Effector memory CD4-positive, alpha-beta T cell (primary cell): ENCODE measurements around the gene CT47A1.
"Not testable (repeated sequence)": the region's sequence is repeated elsewhere in the genome, so short reads cannot be mapped to it uniquely, and the experiment has no call there.

Experiments used
- DNase-seq, 3 donors: peaks; one replicate each; pipeline ENCODE4 v3.0.0-alpha.2; 2020
- H3K27ac ChIP-seq: 2 replicates; pipeline ENCODE4 v1.7.0; 2013; ENCODE audit warnings: mild to moderate bottlenecking, low read length, moderate library complexity; ENCODE audit not compliant: insufficient read depth, poor library complexity, severe bottlenecking
- H3K27me3 ChIP-seq: replicated peaks from 2 replicates; pipeline ENCODE4 v1.7.0; 2013; ENCODE audit warnings: mild to moderate bottlenecking, low read length; ENCODE audit not compliant: insufficient read depth, control insufficient read depth, poor library complexity, severe bottlenecking
- H3K36me3 ChIP-seq: 2 replicates; pipeline ENCODE4 v1.7.0; 2013; ENCODE audit warnings: mild to moderate bottlenecking, low read length, moderate library complexity; ENCODE audit not compliant: control insufficient read depth, insufficient read depth
- H3K4me1 ChIP-seq: 2 replicates; pipeline ENCODE4 v1.7.0; 2013; ENCODE audit warnings: low read length, mild to moderate bottlenecking; ENCODE audit not compliant: control insufficient read depth, insufficient read depth, poor library complexity, severe bottlenecking
- H3K4me3 ChIP-seq: 2 replicates; pipeline ENCODE4 v1.7.0; 2013; ENCODE audit warnings: low read length, low read depth, mild to moderate bottlenecking; ENCODE audit not compliant: insufficient read depth, poor library complexity, severe bottlenecking
- H3K9me3 ChIP-seq: 2 replicates; pipeline ENCODE4 v1.7.0; 2013; ENCODE audit warnings: mild to moderate bottlenecking, low read length, moderate library complexity; ENCODE audit not compliant: control insufficient read depth
- total RNA-seq, 3 donors: gene quantifications; one replicate each; lab custom pipeline; 2026; lab: John Stamatoyannopoulos, UW

Gene CT47A1
- 0 reads per million in 3 donors for total RNA-seq

- H3K9me3 ChIP-seq, H3K27ac ChIP-seq, H3K27me3 ChIP-seq, H3K4me1 ChIP-seq, H3K4me3 ChIP-seq, DNase-seq, H3K36me3 ChIP-seq: not testable (repeated sequence)
These were observed at the start of gene CT47A1 for GRCh38 chrX:120985660-120986059. CT47A1 (minus strand) TSS chrX:120985760; CDS start chrX:120985529, 231 bp downstream.

GRCh38 chrX:121032531-121032930 is 47.0 kb upstream of the CT47A1 start:
- Histone ChIP-seq H3K9me3 (no peaks in the 10 kb centered on the region), H3K27me3 (no peaks in the 10 kb centered on the region), H3K36me3 (no peaks in the 10 kb centered on the region), H3K4me3 (no peak overlapping the region), H3K4me1 (no peaks in the 10 kb centered on the region), H3K27ac (no peak overlapping the region)
- no peak for DNase-seq

GRCh38 chrX:121030083-121030482 is 44.5 kb upstream of the CT47A1 start:
- no peaks in the 10 kb centered on the region for H3K27me3 ChIP-seq
- no peaks in the 10 kb centered on the region for H3K4me1 ChIP-seq
- no peaks in the 10 kb centered on the region for H3K9me3 ChIP-seq
- no peaks in the 10 kb centered on the region for H3K36me3 ChIP-seq
- no peak overlapping the region for H3K4me3 ChIP-seq
- H3K27ac ChIP-seq, result no peak overlapping the region
- no peak for DNase-seq

- Histone ChIP-seq H3K27ac (no peak overlapping the region), H3K27me3 (no peaks in the 10 kb centered on the region), H3K4me3 (no peak overlapping the region), H3K36me3 (no peaks in the 10 kb centered on the region), H3K4me1 (no peaks in the 10 kb centered on the region), H3K9me3 (no peaks in the 10 kb centered on the region)
- no peak for DNase-seq
These were observed 42.9 kb upstream of the CT47A1 start for GRCh38 chrX:121028419-121028818.

- Histone ChIP-seq H3K27ac (no peak overlapping the region), H3K4me1 (no peaks in the 10 kb centered on the region), H3K36me3 (no peaks in the 10 kb centered on the region), H3K4me3 (no peak overlapping the region), H3K9me3 (no peaks in the 10 kb centered on the region), H3K27me3 (no peaks in the 10 kb centered on the region)
- DNase-seq, result no peak
These were observed 29.3 kb upstream of the CT47A1 start for GRCh38 chrX:121014826-121015225.

GRCh38 chrX:121013897-121014455 is 28.4 kb upstream of the CT47A1 start:
- no peaks in the 10 kb centered on the region for H3K9me3 ChIP-seq

GRCh38 chrX:121011254-121011653 is 25.7 kb upstream of the CT47A1 start:
- no peaks in the 10 kb centered on the region for H3K4me1 ChIP-seq

More at GRCh38 chrX:121013897-121014455, 28.4 kb upstream of the CT47A1 start:
- H3K27me3 ChIP-seq, result no peaks in the 10 kb centered on the region
- no peaks in the 10 kb centered on the region for H3K36me3 ChIP-seq
- no peak overlapping the region for H3K4me3 ChIP-seq
- DNase-seq, result no peak
- H3K4me1 ChIP-seq, result no peaks in the 10 kb centered on the region
- H3K27ac ChIP-seq, result no peak overlapping the region

GRCh38 chrX:121010218-121010617 is 24.7 kb upstream of the CT47A1 start:
- no peak for DNase-seq
- H3K9me3 ChIP-seq, result no peaks in the 10 kb centered on the region
- H3K27ac ChIP-seq, result no peak overlapping the region
- H3K36me3 ChIP-seq, result no peaks in the 10 kb centered on the region
- H3K4me3 ChIP-seq, result no peak overlapping the region
- H3K4me1 ChIP-seq, result no peaks in the 10 kb centered on the region
- no peaks in the 10 kb centered on the region for H3K27me3 ChIP-seq

More at GRCh38 chrX:121011254-121011653, 25.7 kb upstream of the CT47A1 start:
- no peak for DNase-seq
- no peak overlapping the region for H3K27ac ChIP-seq
- no peak overlapping the region for H3K4me3 ChIP-seq
- no peaks in the 10 kb centered on the region for H3K9me3 ChIP-seq
- H3K36me3 ChIP-seq, result no peaks in the 10 kb centered on the region
- H3K27me3 ChIP-seq, result no peaks in the 10 kb centered on the region

GRCh38 chrX:121009764-121010163 is 24.2 kb upstream of the CT47A1 start:
- Histone ChIP-seq H3K27ac (no peak overlapping the region), H3K9me3 (no peaks in the 10 kb centered on the region), H3K4me3 (no peak overlapping the region), H3K4me1 (no peaks in the 10 kb centered on the region), H3K27me3 (no peaks in the 10 kb centered on the region), H3K36me3 (no peaks in the 10 kb centered on the region)
- DNase-seq, result no peak

- Histone ChIP-seq H3K27me3 (no peaks in the 10 kb centered on the region), H3K27ac (no peak overlapping the region), H3K4me3 (no peak overlapping the region), H3K36me3 (no peaks in the 10 kb centered on the region), H3K9me3 (no peaks in the 10 kb centered on the region), H3K4me1 (no peaks in the 10 kb centered on the region)
- no peak for DNase-seq
These were observed 23.4 kb upstream of the CT47A1 start for GRCh38 chrX:121008920-121009319.
